B cell (primary cell): ENCODE measurements around the gene TRERF1.

Experiments used
- CTCF ChIP-seq: fragments of 200-600 bp; IDR thresholded peaks from one replicate; pipeline ENCODE4 v1.8.0; 2022; ENCODE audit warnings: antibody characterized with exemption, mild to moderate bottlenecking
- EZH2 ChIP-seq: IDR thresholded peaks from 2 replicates; pipeline ENCODE4 v1.6.1; 2012; ENCODE audit warnings: borderline replicate concordance, low read depth, mild to moderate bottlenecking, moderate library complexity, low read length; ENCODE audit not compliant: insufficient read depth, poor library complexity, severe bottlenecking

GRCh38 chr6:42448391-42448790 is 3.3 kb downstream of the TRERF1 start:
- TF ChIP-seq CTCF (no peak), EZH2 (no peak)
